RPMI7951 (cell line): Measurements from ENCODE around the gene LCN10. TPM values are rescaled to one million over a fixed set of nuclear protein-coding genes. Genes with fewer than 3 reads are reported as not detected.
A peak's percentile ranks its signal among the peaks of the same experiment; 100 is the strongest.

Source experiments
- DNase-seq: peaks from one replicate; pipeline ENCODE4 v3.0.0-alpha.2; 2012; ENCODE audit warnings: low read depth
- total RNA-seq: library from RNA; depleted of rRNA; stranded (reverse); fragments of >200 nt; shearing (Covaris generic); gene quantifications from 2 replicates; pipeline ENCODE4 v1.2.3, GENCODE V29; 2014

The LCN10 gene
- total RNA-seq, 1 experiment from 2014 or later: not detected

GRCh38 chr9:136700959-136701667 lies 41.6 kb downstream of the LCN10 start:
- no peak for DNase-seq

- peak; percentile 32 for DNase-seq
These were observed 42.4 kb downstream of the LCN10 start for GRCh38 chr9:136700304-136700703.

DNA sequence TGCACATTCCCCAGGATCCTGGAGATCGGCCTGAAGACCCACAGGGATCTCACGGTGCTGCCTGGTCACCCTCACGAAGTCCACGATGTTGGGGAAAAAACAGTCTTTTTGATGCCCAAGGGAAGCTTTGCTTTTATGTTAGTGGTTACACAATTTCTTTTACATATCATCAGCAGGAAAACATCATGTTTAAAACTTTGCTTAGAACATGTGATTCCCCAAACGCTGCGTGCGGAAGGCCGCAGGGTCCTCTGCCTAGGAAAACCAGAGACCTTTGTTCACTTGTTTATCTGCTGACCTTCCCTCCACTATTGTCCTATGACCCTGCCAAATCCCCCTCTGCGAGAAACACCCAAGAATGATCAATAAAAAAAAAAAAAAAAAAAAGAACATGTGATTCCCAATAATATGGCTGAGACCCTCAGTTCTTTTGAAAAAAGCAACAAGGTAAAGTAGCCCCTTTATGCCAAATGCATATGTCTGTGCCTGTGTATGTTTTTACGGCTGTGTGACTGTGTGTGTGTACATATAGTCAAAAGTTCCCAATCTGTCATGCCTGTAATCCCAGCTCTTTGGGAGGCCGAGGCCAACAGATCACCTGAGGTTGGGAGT lies 44.0 kb downstream of the LCN10 start:
- DNase-seq: no peak

DNA sequence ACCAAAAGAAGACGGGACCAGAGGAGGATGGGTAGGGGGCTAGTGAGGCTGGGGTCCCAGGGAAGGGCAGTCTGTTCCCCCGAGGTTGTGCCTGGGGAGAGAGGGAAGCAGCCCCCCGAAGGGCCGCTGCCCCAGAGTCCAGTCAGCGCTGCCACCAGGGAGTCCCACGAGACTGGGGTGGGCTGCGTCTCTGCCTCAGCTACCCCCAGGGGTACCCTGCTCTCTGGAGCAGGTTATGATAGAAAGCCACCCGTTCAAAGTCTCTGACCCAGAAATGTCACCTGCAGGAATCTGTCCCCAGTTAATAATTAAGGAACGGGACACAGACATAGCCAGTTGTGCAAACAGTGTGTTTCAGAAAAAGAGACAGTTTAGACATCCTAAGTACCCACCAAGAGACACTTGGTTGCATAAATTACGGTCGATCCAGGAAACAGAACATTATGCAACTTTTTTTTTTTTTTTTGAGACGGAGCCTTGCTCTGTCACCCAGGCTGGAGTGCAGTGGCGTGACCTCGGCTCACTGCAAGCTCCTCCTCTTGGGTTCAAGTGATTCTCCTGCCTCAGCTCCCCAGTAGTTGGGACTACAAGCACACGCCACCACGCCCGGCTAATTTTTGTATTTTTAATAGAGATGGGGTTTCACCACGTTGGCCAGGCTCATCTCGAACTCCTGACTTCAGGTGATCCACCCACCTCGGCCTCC lies 44.8 kb downstream of the LCN10 start:
- DNase-seq: no peak

- peak; percentile 43 for DNase-seq
These were observed 45.5 kb downstream of the LCN10 start for GRCh38 chr9:136697146-136697820.

GRCh38 chr9:136696502-136696901 lies 46.2 kb downstream of the LCN10 start:
- no peak for DNase-seq

- DNase-seq: no peak
These were observed 46.8 kb downstream of the LCN10 start for GRCh38 chr9:136695955-136696354.

GRCh38 chr9:136695435-136695895 lies 47.3 kb downstream of the LCN10 start:
- DNase-seq: no peak

GRCh38 chr9:136694872-136695247 lies 47.9 kb downstream of the LCN10 start:
- DNase-seq: no peak

- no peak for DNase-seq
These were observed 48.4 kb downstream of the LCN10 start for GRCh38 chr9:136694163-136694871.

- peak; percentile 30 for DNase-seq
These were observed 49.1 kb downstream of the LCN10 start for GRCh38 chr9:136693490-136694162.

- no peak for DNase-seq
These were observed 49.6 kb downstream of the LCN10 start for GRCh38 chr9:136693135-136693489.

- DNase-seq: no peak
These were observed 50.3 kb downstream of the LCN10 start for GRCh38 chr9:136692185-136693134.

- DNase-seq: no peak
These were observed 51.2 kb downstream of the LCN10 start for GRCh38 chr9:136691316-136692184.

- no peak for DNase-seq
These were observed 51.9 kb downstream of the LCN10 start for GRCh38 chr9:136690806-136691261.

- no peak for DNase-seq
These were observed 52.5 kb downstream of the LCN10 start for GRCh38 chr9:136690104-136690805.

- no peak for DNase-seq
These were observed 53.7 kb downstream of the LCN10 start for GRCh38 chr9:136689108-136689460.
